LNCAP (cell line): Measurements from ENCODE around the gene CNNM3.

Experiments used
- TF ChIP-seq, protein P1 (sequence below): fragments of 450-650 bp; IDR thresholded peaks from 2 replicates; pipeline ENCODE4 v1.5.1; 2017; ENCODE audit warnings: mild to moderate bottlenecking

Gene CNNM3

DNA sequence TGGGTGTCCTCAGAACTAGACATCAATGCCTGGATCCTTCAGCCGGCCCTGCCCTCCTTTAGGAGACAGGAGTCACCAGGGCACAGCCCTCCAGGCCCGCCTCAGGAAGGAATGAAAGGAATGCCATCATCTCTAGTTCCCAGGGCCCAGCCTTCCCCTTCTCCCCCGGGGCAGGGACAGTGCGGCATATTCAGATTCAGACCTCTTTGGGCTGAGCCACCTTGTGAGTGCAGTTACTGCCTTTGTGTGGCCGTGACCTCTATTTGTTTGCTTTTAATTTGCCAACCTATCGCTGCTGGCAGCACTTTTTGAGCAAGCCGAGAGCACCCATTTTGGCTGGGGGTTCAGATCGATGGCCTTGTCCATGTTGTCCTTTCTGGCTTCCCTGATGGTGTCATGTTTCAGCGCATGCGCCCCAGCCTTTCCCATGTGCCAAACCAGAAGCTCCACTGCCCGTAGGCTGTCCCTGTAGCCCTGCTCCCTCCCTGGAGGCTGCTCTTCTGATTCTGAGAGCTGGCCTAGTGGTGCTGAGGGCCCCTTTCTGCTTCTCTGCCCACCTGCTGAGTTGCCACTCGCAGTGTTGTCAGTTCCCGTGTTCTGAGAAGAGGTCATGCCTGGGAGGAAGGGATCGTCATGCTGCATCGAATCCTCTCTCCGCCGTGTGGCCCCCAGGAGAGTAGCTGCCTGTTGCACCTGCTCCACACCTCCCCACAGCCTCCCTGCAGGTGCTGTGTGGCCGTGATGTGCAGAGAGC is 16.9 kb downstream of the CNNM3 start:
- TF ChIP-seq, protein P1, sequence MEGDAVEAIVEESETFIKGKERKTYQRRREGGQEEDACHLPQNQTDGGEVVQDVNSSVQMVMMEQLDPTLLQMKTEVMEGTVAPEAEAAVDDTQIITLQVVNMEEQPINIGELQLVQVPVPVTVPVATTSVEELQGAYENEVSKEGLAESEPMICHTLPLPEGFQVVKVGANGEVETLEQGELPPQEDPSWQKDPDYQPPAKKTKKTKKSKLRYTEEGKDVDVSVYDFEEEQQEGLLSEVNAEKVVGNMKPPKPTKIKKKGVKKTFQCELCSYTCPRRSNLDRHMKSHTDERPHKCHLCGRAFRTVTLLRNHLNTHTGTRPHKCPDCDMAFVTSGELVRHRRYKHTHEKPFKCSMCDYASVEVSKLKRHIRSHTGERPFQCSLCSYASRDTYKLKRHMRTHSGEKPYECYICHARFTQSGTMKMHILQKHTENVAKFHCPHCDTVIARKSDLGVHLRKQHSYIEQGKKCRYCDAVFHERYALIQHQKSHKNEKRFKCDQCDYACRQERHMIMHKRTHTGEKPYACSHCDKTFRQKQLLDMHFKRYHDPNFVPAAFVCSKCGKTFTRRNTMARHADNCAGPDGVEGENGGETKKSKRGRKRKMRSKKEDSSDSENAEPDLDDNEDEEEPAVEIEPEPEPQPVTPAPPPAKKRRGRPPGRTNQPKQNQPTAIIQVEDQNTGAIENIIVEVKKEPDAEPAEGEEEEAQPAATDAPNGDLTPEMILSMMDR, result no peak

DNA sequence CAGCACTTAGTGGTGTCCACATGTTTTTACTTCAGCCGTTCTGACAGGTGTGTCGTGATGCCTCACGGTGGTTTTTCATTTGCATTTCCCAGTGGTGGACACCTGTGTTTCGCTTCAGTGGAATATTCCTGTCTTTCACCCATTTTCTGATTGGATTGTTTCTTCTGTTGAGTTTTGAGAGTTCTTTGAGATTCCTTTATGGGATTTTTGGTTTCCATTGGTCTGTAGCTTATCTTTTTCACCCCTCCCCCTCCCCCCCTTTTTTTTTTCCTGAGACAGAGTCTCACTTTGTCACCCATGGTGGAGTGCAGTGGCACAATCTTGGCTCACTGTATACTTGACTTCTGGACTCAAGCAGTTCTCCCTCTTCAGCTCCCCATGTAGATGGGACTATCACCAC is 19.8 kb downstream of the CNNM3 start:
- TF ChIP-seq, protein P1, result no peak

DNA sequence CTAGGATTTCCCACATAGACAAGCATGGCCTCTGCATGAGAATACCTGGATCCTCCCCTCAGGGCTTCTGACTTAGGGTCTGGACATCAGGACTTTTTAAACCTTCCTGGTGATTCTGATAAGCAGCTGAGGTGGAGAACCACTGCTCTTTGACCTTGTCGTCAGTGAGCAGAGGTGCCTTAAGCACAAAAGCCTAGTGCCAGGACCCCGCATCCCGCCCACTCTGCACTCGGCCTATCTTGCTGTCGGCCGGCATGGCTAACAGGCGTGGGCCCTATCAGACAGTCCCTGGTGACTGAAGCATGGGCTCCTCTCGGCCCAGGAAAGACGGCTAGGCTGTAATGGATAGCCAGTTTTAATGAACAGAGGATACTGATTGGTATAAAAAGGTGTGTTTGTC is 21.5 kb downstream of the CNNM3 start:
- TF ChIP-seq, protein P1, result no peak

DNA sequence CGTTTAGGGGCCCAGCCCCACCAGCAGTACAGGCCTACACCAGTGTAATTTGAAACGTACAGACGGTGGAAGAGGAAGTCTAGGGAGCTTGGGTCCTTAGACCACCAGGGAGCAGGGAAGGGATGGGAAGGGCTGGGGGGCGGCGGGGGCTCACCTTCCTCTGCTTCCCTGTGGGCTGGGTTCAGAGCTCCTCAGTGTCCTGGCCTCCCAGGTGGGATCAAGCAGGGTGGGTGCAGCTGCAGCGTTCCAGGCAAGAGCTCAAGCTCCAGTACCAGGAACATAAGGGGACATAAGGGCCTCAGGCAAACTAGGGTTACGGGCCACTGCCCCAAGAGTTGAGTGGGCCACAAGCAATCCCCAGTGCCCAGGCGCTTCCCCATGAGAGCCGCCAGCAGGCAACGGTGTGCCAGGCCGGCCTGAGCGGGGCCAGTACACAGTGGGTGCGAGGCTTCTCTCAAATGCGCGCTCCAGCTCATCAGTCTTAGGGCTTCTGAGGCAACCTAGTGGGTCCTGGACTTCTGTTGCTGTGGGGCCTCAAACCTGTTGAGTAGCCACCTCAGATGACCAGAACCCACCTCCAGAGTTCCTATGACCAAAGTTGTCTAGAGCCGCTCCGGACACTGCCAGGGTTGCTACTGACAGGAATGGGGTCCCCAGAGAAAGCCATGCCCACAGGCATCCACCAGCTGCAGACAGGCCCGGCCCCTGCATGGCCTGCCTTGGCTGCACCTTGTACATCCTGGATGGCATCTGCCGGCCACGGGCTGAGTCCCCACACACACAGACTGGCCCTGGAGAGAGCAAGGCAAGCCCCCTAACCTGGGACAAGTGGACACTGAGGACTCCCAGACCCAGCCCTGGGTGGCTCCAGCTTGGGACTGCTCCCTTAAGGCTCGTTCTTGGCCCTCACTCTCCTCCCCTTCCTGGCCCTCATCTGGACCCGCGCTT is 22.6 kb downstream of the CNNM3 start:
- TF ChIP-seq, protein P1, result no peak

DNA sequence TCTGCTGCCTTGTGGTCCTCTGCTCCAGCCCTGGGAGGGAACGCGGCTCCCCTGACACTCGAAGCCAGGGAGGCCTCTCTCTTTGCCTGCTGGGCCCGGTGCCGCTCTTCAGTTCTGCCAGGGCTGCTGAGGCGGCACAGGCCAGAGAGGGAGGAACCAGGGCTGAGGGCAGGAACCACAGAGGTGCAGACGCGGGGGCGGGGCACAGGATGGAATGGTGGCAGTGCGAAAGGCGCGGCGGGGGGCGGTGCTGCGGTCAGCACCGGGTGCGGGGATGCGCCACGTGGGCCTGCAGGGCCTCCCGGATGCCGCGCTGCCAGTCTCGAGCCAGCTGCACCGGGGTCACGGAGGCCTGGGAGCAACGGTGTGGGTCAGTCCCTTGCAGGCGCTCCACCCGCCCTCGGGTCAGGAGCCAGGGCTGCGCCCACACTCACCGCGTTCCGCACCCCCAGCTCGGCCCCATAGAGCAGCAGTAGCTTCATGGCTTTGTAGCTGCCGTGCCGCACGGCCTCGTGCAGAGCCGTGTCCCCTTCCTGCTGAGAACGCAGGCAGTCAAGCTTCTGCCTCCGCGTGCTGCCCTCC is 23.3 kb downstream of the CNNM3 start:
- TF ChIP-seq, protein P1, result no peak

DNA sequence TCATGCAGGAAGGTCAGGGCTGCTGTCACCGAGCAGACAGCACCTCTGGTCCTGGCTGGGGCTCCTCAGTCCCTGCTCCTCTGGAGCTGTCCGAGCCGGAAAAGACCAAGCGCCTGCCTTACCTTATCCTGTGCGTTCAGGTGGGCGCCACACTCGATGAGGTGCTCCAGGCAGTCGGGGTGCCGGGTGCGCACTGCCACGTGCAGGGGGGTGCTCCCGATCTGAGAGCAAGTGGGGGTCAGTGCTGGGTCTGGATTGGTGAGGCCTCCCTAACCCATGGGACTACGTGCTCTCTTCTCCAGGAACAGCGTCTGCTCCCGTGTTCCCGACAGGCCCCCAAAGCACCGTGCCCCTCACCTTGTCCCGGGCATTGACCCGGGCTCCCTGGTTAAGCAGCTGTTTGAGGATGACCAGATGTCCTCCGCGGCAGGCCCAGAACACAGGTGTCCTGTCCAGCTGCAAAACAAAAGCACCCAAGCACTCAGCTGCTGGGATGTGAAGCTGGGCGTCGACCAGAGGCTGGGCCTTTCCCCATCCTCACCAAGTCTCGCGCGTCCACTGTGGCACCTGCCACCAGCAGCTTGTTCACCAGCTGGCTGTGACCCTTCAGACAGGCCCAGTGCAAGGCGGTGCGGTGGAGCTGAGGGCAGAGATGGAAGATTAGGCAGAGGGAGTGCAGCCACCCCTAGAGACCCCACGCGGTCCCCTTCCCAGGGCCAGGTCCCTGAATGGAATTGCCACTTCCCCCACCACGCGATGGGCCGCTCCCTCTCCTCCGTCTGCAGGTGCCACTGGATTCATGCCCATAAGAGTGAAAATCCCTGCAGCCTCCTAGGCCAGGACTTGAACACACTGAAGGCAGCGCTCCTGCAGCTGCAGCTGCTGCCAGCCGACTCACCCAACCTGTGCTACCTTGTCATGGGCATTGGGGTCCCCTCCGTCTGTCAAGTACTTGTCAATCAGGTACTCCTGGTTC is 24.1 kb downstream of the CNNM3 start:
- TF ChIP-seq, protein P1, result no peak
